ENCODE measurements around the gene GFM2.
A peak's percentile ranks its signal among the peaks of the same experiment; 100 is the strongest.

The GFM2 gene

GRCh38 chr5:74786851-74787250 lies 19.9 kb upstream of the GFM2 start:
- H3K9ac ChIP-seq (ENCODE audit: low read depth, low read length): no peak overlapping the region
- peaks cover 25% of the 10 kb centered on the region for H3K36me3 ChIP-seq (ENCODE audit: insufficient read depth, low read length)
- no peak for DNase-seq
- H3K27me3 ChIP-seq (ENCODE audit: insufficient read depth, low read length, poor library complexity): no peaks in the 10 kb centered on the region
- H3K9me3 ChIP-seq (ENCODE audit: insufficient read depth, low read length, severe bottlenecking): no peaks in the 10 kb centered on the region
- no peak overlapping the region for H3K27ac ChIP-seq (ENCODE audit: low read length)
- H3K4me1 ChIP-seq (ENCODE audit: insufficient read depth, low read length): no peaks in the 10 kb centered on the region
- ATAC-seq (ENCODE audit: insufficient read depth, low read depth): no peak
- no peaks in the 10 kb centered on the region for H4K20me1 ChIP-seq (ENCODE audit: insufficient read depth, low read length)
- H3K79me2 ChIP-seq (ENCODE audit: insufficient read depth, low read length): no peaks in the 10 kb centered on the region
- TF ChIP-seq CTCF (IDR thresholded peaks at IDR 0.05; ENCODE audit: borderline replicate concordance, extremely low read depth, low read length, poor library complexity, severe bottlenecking): no peak
- TF ChIP-seq EZH2 (IDR thresholded peaks at IDR 0.05; ENCODE audit: borderline replicate concordance, low read depth, low read length, severe bottlenecking): no peak
- no peak overlapping the region for H3K4me3 ChIP-seq (ENCODE audit: low read depth in 1 of 2, low read length in 2 of 2)
- no peak overlapping the region for H2AFZ ChIP-seq (ENCODE audit: low read depth, low read length)
- H3K4me2 ChIP-seq (ENCODE audit: insufficient read depth, low read length): no peak overlapping the region

GRCh38 chr5:74778609-74779008 lies 11.7 kb upstream of the GFM2 start:
- no peaks in the 10 kb centered on the region for H3K27me3 ChIP-seq (ENCODE audit: insufficient read depth, low read length, poor library complexity)
- H3K4me1 ChIP-seq (ENCODE audit: insufficient read depth, low read length): no peaks in the 10 kb centered on the region
- no peak overlapping the region for H2AFZ ChIP-seq (ENCODE audit: low read depth, low read length)
- H4K20me1 ChIP-seq (ENCODE audit: insufficient read depth, low read length): no peaks in the 10 kb centered on the region
- H3K4me2 ChIP-seq (ENCODE audit: insufficient read depth, low read length): no peak overlapping the region
- no peaks in the 10 kb centered on the region for H3K9me3 ChIP-seq (ENCODE audit: insufficient read depth, low read length, severe bottlenecking)
- no peaks in the 10 kb centered on the region for H3K79me2 ChIP-seq (ENCODE audit: insufficient read depth, low read length)
- H3K4me3 ChIP-seq (ENCODE audit: low read depth in 1 of 2, low read length in 2 of 2): no peak overlapping the region
- no peak overlapping the region for H3K27ac ChIP-seq (ENCODE audit: low read length)
- H3K36me3 ChIP-seq (ENCODE audit: insufficient read depth, low read length): peaks cover 65% of the 10 kb centered on the region
- ATAC-seq (ENCODE audit: insufficient read depth, low read depth) (no peak), DNase-seq (no peak)
- no peak for TF ChIP-seq CTCF (IDR thresholded peaks at IDR 0.05; ENCODE audit: borderline replicate concordance, extremely low read depth, low read length, poor library complexity, severe bottlenecking)
- TF ChIP-seq EZH2 (IDR thresholded peaks at IDR 0.05; ENCODE audit: borderline replicate concordance, low read depth, low read length, severe bottlenecking): no peak
- H3K9ac ChIP-seq (ENCODE audit: low read depth, low read length): no peak overlapping the region

GRCh38 chr5:74772359-74772758 lies 5.4 kb upstream of the GFM2 start:
- ATAC-seq (ENCODE audit: insufficient read depth, low read depth): no peak
- no peak overlapping the region for H3K4me2 ChIP-seq (ENCODE audit: insufficient read depth, low read length)
- no peaks in the 10 kb centered on the region for H3K27me3 ChIP-seq (ENCODE audit: insufficient read depth, low read length, poor library complexity)
- H3K79me2 ChIP-seq (ENCODE audit: insufficient read depth, low read length): peaks cover 20% of the 10 kb centered on the region
- no peak overlapping the region for H3K27ac ChIP-seq (ENCODE audit: low read length)
- peaks cover 12% of the 10 kb centered on the region for H3K4me1 ChIP-seq (ENCODE audit: insufficient read depth, low read length)
- no peak overlapping the region for H2AFZ ChIP-seq (ENCODE audit: low read depth, low read length)
- no peaks in the 10 kb centered on the region for H3K9me3 ChIP-seq (ENCODE audit: insufficient read depth, low read length, severe bottlenecking)
- H3K36me3 ChIP-seq (ENCODE audit: insufficient read depth, low read length): peaks cover 71% of the 10 kb centered on the region
- H3K9ac ChIP-seq (ENCODE audit: low read depth, low read length): no peak overlapping the region
- DNase-seq: no peak
- H3K4me3 ChIP-seq (ENCODE audit: low read depth in 1 of 2, low read length in 2 of 2): no peak overlapping the region
- peaks cover 5% of the 10 kb centered on the region; the same call in 1 of the 2 replicates for H4K20me1 ChIP-seq (ENCODE audit: insufficient read depth, low read length)
- no peak for TF ChIP-seq CTCF (IDR thresholded peaks at IDR 0.05; ENCODE audit: borderline replicate concordance, extremely low read depth, low read length, poor library complexity, severe bottlenecking)
- no peak for TF ChIP-seq EZH2 (IDR thresholded peaks at IDR 0.05; ENCODE audit: borderline replicate concordance, low read depth, low read length, severe bottlenecking)

GRCh38 chr5:74767579-74767913 lies 629 bp upstream of the GFM2 start:
- Histone ChIP-seq H3K4me3 (ENCODE audit: low read depth in 1 of 2, low read length in 2 of 2) (peak overlapping the region; percentile 90 to 91), H3K4me1 (ENCODE audit: insufficient read depth, low read length) (peaks cover 41% of the 10 kb centered on the region), H3K9ac (ENCODE audit: low read depth, low read length) (peak overlapping the region; percentile 66), H3K9me3 (ENCODE audit: insufficient read depth, low read length, severe bottlenecking) (no peaks in the 10 kb centered on the region), H2AFZ (ENCODE audit: low read depth, low read length) (peak overlapping the region; percentile 94), H3K4me2 (ENCODE audit: insufficient read depth, low read length) (peak overlapping the region; percentile 79), H4K20me1 (ENCODE audit: insufficient read depth, low read length) (peaks cover 5% of the 10 kb centered on the region), H3K27me3 (ENCODE audit: insufficient read depth, low read length, poor library complexity) (no peaks in the 10 kb centered on the region), H3K36me3 (ENCODE audit: insufficient read depth, low read length) (peaks cover 50% of the 10 kb centered on the region), H3K79me2 (ENCODE audit: insufficient read depth, low read length) (peaks cover 64% of the 10 kb centered on the region), H3K27ac (ENCODE audit: low read length) (peak overlapping the region; percentile 75)
- DNase-seq (no peak), ATAC-seq (ENCODE audit: insufficient read depth, low read depth) (peak; percentile 48)
- no peak for TF ChIP-seq CTCF (IDR thresholded peaks at IDR 0.05; ENCODE audit: borderline replicate concordance, extremely low read depth, low read length, poor library complexity, severe bottlenecking)
- no peak for TF ChIP-seq EZH2 (IDR thresholded peaks at IDR 0.05; ENCODE audit: borderline replicate concordance, low read depth, low read length, severe bottlenecking)

All from DND-41 (cell line).